H1 (cell line): ENCODE data around the gene RAB44. TPM values are rescaled to one million over a fixed set of nuclear protein-coding genes. Genes with fewer than 3 reads are reported as not detected.

Source experiments
- CHD1 ChIP-seq: IDR thresholded peaks from 2 replicates; pipeline ENCODE4 v1.6.1; 2012; ENCODE audit warnings: low read depth, low read length, improper control_type of control experiment
- CHD2 ChIP-seq: IDR thresholded peaks from 2 replicates; pipeline ENCODE4 v1.6.1; 2012; ENCODE audit warnings: low read length, improper control_type of control experiment
- FOSL1 ChIP-seq: IDR thresholded peaks from 2 replicates; pipeline ENCODE4 v1.6.1; 2011; ENCODE audit warnings: mild to moderate bottlenecking, low read depth, low read length, moderate library complexity; ENCODE audit not compliant: insufficient read depth
- NRF1 ChIP-seq: IDR thresholded peaks from 2 replicates; pipeline ENCODE4 v1.6.1; 2011; ENCODE audit warnings: mild to moderate bottlenecking, low read depth, low read length, improper control_type of control experiment
- POU5F1 ChIP-seq: IDR thresholded peaks from 2 replicates; pipeline ENCODE4 v1.6.1; 2011; ENCODE audit warnings: low read depth, mild to moderate bottlenecking, low read length, moderate library complexity
- RNF2 ChIP-seq: fragments of 200-900, 300-1000 bp; sonication (generic); IDR thresholded peaks from 2 replicates; pipeline ENCODE4 v1.7.1; 2016; ENCODE audit warnings: borderline replicate concordance, low read depth, mild to moderate bottlenecking, antibody characterized with exemption, low read length; ENCODE audit not compliant: poor library complexity, severe bottlenecking; ENCODE audit errors: missing control alignments
- RXRA ChIP-seq: IDR thresholded peaks from 2 replicates; pipeline ENCODE4 v1.6.1; 2011; ENCODE audit warnings: low read depth, mild to moderate bottlenecking, low read length, moderate library complexity; ENCODE audit not compliant: insufficient read depth
- SAP30 ChIP-seq: fragments of 300-600 bp; sonication (generic); IDR thresholded peaks from 2 replicates; pipeline ENCODE4 v1.7.1; 2012; ENCODE audit warnings: low read length, moderate library complexity, mild to moderate bottlenecking, inconsistent platforms; ENCODE audit not compliant: insufficient read depth, insufficient replicate concordance
- SIN3A ChIP-seq, 2 experiments: IDR thresholded peaks in 1 of 2; conservative IDR thresholded peaks in 1 of 2; 2 replicates each; pipeline ENCODE4 v1.6.1; 2011 to 2012; ENCODE audit warnings: low read length in 2 of 2, improper control_type of control experiment in 1 of 2, low read depth in 1 of 2, mild to moderate bottlenecking in 1 of 2
- SP1 ChIP-seq: IDR thresholded peaks from 2 replicates; pipeline ENCODE4 v1.6.1; 2011; ENCODE audit warnings: low read depth, low read length
- SP2 ChIP-seq: IDR thresholded peaks from 2 replicates; pipeline ENCODE4 v1.6.1; 2012; ENCODE audit warnings: mild to moderate bottlenecking, low read length, inconsistent platforms
- SRF ChIP-seq: IDR thresholded peaks from 2 replicates; pipeline ENCODE4 v1.6.1; 2011; ENCODE audit warnings: mild to moderate bottlenecking, low read depth, low read length, moderate library complexity
- polyA plus RNA-seq, 7 experiments: library from polyadenylated mRNA; depleted of rRNA in 3 of 7; stranded (reverse) in 5 of 7; unstranded in 2 of 7; fragments of >200 nt in 5 of 7; fragments of 200-250 nt in 2 of 7; gene quantifications; 1 replicate in 5 of 7; 2 replicates in 1 of 7; 4 replicates in 1 of 7; pipeline versions ENCODE4 v1.2.1 to v1.2.3, GENCODE V29; 2011 to 2013; ENCODE audit warnings: missing spikeins in 2 of 7, mixed read lengths in 2 of 7
- total RNA-seq: library from RNA; stranded (reverse); fragmentation: NEBNext Ultra II Directional; extraction: Animal tissue kit (Norgen Biotek cat#: 25700); gene quantifications from 2 replicates; pipeline ENCODE4 v1.2.1, GENCODE V29; 2021
- TF ChIP-seq, protein P1 (sequence below), 3 experiments: IDR thresholded peaks; 1 replicate in 2 of 3; 2 replicates in 1 of 3; pipeline versions ENCODE4 v1.5.1 to v1.6.1; 2011; ENCODE audit warnings: low read length in 3 of 3, mild to moderate bottlenecking in 3 of 3, inconsistent platforms in 2 of 3, low read depth in 1 of 3, moderate library complexity in 1 of 3; ENCODE audit not compliant: insufficient read depth in 1 of 3; ENCODE audit errors: control extremely low read depth in 1 of 3
- TF ChIP-seq, protein P2 (sequence below): IDR thresholded peaks from 2 replicates; pipeline ENCODE4 v1.6.1; 2012; ENCODE audit warnings: inconsistent platforms

Gene RAB44
- total and polyA plus RNA-seq, 2 of the 8 experiments (the other 6 are each of a cell fraction or from before 2014, with no cell fraction given): 0.02 TPM; not detected in 1

DNA sequence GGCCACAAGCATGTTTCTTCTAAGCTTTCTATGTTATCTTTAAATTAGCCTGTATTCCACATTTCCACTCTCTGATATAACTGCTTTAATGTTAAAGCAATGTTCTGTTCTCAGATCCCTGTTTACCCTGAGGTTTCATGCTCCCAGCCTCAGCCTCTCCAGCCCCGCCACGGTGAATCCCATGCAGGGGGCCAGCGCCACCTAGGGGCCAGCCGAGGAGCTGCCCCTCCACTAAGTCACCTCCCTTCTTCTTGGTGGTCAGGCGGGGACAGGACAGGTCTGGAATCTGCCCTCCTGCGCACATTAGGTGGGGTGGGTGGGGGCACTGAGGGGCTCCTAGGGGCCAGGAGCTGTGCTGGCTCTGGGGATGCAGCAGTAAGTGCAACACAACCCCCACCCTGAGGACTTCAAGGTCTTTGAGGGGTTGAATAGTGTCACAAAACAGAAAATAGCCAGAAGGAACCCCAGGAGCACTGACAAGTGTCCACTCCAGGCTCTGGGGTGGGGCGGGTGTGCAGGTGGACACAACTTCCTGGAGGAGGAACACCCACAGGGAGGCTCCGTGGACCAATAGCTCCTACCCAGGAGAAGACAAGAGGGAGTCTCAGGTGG, 61.6 kb downstream of the RAB44 start (continued):
- TF ChIP-seq SIN3A (conservative IDR thresholded peaks at IDR 0.05 in 1 of 2, IDR thresholded peaks at IDR 0.05 in 1 of 2; ENCODE audit: low read depth in 1 of 2, low read length in 2 of 2) (no peak), SP2 (no peak), RXRA (no peak), SAP30 (no peak), CHD2 (no peak), POU5F1 (no peak), RNF2 (no peak), FOSL1 (no peak), SP1 (no peak), SRF (no peak), CHD1 (no peak), NRF1 (no peak)
- TF ChIP-seq, protein P1, sequence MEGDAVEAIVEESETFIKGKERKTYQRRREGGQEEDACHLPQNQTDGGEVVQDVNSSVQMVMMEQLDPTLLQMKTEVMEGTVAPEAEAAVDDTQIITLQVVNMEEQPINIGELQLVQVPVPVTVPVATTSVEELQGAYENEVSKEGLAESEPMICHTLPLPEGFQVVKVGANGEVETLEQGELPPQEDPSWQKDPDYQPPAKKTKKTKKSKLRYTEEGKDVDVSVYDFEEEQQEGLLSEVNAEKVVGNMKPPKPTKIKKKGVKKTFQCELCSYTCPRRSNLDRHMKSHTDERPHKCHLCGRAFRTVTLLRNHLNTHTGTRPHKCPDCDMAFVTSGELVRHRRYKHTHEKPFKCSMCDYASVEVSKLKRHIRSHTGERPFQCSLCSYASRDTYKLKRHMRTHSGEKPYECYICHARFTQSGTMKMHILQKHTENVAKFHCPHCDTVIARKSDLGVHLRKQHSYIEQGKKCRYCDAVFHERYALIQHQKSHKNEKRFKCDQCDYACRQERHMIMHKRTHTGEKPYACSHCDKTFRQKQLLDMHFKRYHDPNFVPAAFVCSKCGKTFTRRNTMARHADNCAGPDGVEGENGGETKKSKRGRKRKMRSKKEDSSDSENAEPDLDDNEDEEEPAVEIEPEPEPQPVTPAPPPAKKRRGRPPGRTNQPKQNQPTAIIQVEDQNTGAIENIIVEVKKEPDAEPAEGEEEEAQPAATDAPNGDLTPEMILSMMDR (IDR thresholded peaks at IDR 0.05; ENCODE audit: control extremely low read depth in 1 of 3, insufficient read depth in 1 of 3, low read depth in 1 of 3, low read length in 3 of 3): peak; percentile 92 to 99 (median 94)
- TF ChIP-seq, protein P2, sequence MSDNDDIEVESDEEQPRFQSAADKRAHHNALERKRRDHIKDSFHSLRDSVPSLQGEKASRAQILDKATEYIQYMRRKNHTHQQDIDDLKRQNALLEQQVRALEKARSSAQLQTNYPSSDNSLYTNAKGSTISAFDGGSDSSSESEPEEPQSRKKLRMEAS: 0 out of 2 replicates have a peak, but pooled peaks have one; percentile 17
